Ovary (tissue), 9 donors: ENCODE results near the gene MAN1A2. TPM values are rescaled to one million over a fixed set of nuclear protein-coding genes. Genes with fewer than 3 reads are reported as not detected.

Source experiments
- DNase-seq, 5 donors: peaks; one replicate each; pipeline ENCODE4 v3.0.0-alpha.2; 2019 to 2020
- H3K27ac ChIP-seq, 2 donors: fragments of 200-600 bp; one replicate each; pipeline versions ENCODE4 v1.5.1 to v1.8.0; 2019 to 2022
- H3K27me3 ChIP-seq: fragments of 200-600 bp; one replicate; pipeline ENCODE4 v1.8.0; 2022
- H3K36me3 ChIP-seq: fragments of 200-600 bp; sonication (generic); one replicate; pipeline ENCODE4 v1.5.1; 2019
- H3K4me1 ChIP-seq: one replicate; pipeline ENCODE4 v1.8.1; 2013; ENCODE audit warnings: mild to moderate bottlenecking, moderate library complexity; ENCODE audit not compliant: insufficient read depth
- H3K4me3 ChIP-seq: fragments of 200-600 bp; sonication (generic); one replicate; pipeline ENCODE4 v1.5.1; 2017
- H3K9me3 ChIP-seq, 2 donors: fragments of 200-600 bp in 1 of 2; sonication (generic) in 1 of 2; one replicate each; pipeline versions ENCODE4 v1.5.1 to v1.8.1; 2013 to 2019; ENCODE audit warnings: mild to moderate bottlenecking in 1 of 2, moderate library complexity in 1 of 2
- EP300 ChIP-seq: sonication (generic); formaldehyde crosslinking; IDR thresholded peaks from one replicate; pipeline ENCODE4 v1.6.1; 2017; ENCODE audit warnings: antibody characterized with exemption
- POLR2A ChIP-seq: fragments of 450-650 bp; IDR thresholded peaks from one replicate; pipeline ENCODE4 v1.6.1; 2017; ENCODE audit warnings: antibody characterized with exemption, mild to moderate bottlenecking, moderate library complexity
- WGBS, 3 donors: extraction: QIAGEN DNeasy Blood & Tissue Kit in 1 of 3; methylation state at CpG; one replicate each; pipeline versions ENCODE4 v1.1.5 to v1.1.7; 2013 to 2017; 5-methylcytosine and 5-hydroxymethylcytosine counted together
- intact Hi-C, 4 donors: fragments of 100-400 bp; cut with DNase I; formaldehyde crosslinking; loops; one replicate each; pipeline versions ENCODE4 v1.11.0 to v1.15.1; 2022 to 2023
- polyA plus RNA-seq, 2 donors: library from polyadenylated mRNA; stranded (reverse); fragments of 200-250 nt in 1 of 2; fragments of 350-450 nt in 1 of 2; fragmentation: Illumina TruSeq in 1 of 2; extraction: RNeasy Lipid Tissue Mini Kit (QIAGEN cat#74804) in 1 of 2; gene quantifications; one replicate each; pipeline ENCODE4 v1.2.3, GENCODE V29; 2013 to 2014
- total RNA-seq, 7 donors: library from RNA; depleted of rRNA in 2 of 7; stranded (reverse); fragments of >200 nt in 2 of 7; fragmentation: NEBNext Ultra II Directional in 3 of 7; extraction: Animal tissue kit (Norgen Biotek cat#: 25700) in 3 of 7; gene quantifications; one replicate each; pipeline versions ENCODE4 v1.1.0 to v1.2.4, GENCODE V29; 2016 to 2023
- TF ChIP-seq, protein P1 (sequence below), 3 donors: fragments of 450-650 bp in 2 of 3; fragments of 200-600 bp in 1 of 3; IDR thresholded peaks; one replicate each; pipeline versions ENCODE4 v1.5.1 to v1.8.0; 2016 to 2022; ENCODE audit warnings: antibody characterized with exemption in 3 of 3, mild to moderate bottlenecking in 1 of 3
- donor health status: DM: no; HTN: no; CAD: no; lungs with moderate emphysema.
- donor health status: DM: no; HTN: no; CAD: no.
- donor health status: Bipolar disorder and iron deficiency.
- donor health status: DM: yes; HTN: yes; CAD: no.
- donor health status: DM: no; HTN: no; CAD: no.
- donor health status: DM: yes; HTN: yes; CAD: no.

Gene MAN1A2
- total and polyA plus RNA-seq, 9 donors: 9.3 to 59.9 (median 44.8) TPM

DNA sequence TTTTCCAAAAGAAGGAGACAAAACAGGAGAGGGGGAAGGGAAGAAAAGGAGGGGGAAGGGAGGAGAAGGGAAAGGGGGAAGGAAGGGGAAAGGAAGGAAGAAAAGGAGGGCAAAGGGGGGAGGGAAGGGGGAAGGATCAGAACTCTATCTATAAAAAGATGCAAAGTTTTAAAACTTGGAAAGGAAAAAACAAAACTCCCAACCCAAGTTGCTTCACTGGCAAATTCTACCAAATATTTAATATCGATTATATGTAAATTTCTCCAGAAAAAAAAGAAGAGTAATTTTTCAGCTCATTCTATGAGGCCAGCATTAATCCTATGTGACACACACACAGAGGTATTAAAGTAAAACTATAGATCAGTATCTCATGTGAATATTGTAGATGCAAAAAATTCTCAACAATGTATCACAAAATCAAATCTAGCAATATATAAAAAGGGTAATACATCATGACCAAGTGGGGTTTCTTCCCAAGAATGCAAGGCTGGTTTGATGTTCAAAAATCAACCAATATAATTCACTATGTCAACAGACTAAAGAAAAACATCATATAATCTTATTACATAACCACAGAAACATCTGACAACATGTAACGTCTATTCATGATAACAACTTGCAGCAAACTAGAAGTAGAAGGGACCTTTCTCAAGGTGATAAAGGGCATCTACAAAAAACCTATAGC lies 57.9 kb downstream of the MAN1A2 start:
- intact Hi-C loops: no loop called here
- Histone ChIP-seq H3K4me3 (no peak overlapping the region), H3K36me3 (no peaks in the 10 kb centered on the region), H3K9me3 (peaks cover 0 to 7% of the 10 kb centered on the region in 2 donors), H3K27ac (no peak overlapping the region), H3K4me1 (no peaks in the 10 kb centered on the region), H3K27me3 (no peaks in the 10 kb centered on the region)
- TF ChIP-seq EP300 (no peak), POLR2A (no peak)
- TF ChIP-seq, protein P1, sequence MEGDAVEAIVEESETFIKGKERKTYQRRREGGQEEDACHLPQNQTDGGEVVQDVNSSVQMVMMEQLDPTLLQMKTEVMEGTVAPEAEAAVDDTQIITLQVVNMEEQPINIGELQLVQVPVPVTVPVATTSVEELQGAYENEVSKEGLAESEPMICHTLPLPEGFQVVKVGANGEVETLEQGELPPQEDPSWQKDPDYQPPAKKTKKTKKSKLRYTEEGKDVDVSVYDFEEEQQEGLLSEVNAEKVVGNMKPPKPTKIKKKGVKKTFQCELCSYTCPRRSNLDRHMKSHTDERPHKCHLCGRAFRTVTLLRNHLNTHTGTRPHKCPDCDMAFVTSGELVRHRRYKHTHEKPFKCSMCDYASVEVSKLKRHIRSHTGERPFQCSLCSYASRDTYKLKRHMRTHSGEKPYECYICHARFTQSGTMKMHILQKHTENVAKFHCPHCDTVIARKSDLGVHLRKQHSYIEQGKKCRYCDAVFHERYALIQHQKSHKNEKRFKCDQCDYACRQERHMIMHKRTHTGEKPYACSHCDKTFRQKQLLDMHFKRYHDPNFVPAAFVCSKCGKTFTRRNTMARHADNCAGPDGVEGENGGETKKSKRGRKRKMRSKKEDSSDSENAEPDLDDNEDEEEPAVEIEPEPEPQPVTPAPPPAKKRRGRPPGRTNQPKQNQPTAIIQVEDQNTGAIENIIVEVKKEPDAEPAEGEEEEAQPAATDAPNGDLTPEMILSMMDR (IDR thresholded peaks at IDR 0.05): no peak
- 97 to 98% (median 97%) methylated on average over 2 of the region's 2 CpGs for WGBS, 3 donors
- DNase-seq: no peak

DNA sequence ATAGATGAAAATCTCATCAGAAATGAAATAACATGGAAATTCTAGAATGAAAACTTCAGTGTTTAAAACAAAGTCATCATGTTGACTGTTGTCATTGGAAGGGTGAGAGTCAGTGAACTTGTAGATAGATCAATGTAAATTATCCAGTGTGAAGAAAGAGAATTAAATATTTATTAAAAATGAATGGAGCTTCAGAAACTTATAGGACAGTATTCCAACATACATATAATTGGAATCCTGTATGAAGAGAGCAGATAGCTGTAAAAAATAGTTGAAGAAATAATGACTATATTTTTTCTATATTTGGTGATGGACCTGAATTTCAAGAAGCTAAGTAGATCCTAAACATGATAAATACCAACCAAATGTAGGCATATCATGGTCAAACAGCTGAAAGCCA lies 60.0 kb downstream of the MAN1A2 start:
- Histone ChIP-seq H3K4me3 (no peak overlapping the region), H3K4me1 (no peaks in the 10 kb centered on the region), H3K36me3 (no peaks in the 10 kb centered on the region), H3K9me3 (peaks cover 0 to 7% of the 10 kb centered on the region in 2 donors), H3K27me3 (no peaks in the 10 kb centered on the region), H3K27ac (no peak overlapping the region)
- DNase-seq: no peak
- no peak for TF ChIP-seq POLR2A
- TF ChIP-seq, protein P1 (IDR thresholded peaks at IDR 0.05): no peak
- no peak for TF ChIP-seq EP300
- intact Hi-C loops: no loop called here

DNA sequence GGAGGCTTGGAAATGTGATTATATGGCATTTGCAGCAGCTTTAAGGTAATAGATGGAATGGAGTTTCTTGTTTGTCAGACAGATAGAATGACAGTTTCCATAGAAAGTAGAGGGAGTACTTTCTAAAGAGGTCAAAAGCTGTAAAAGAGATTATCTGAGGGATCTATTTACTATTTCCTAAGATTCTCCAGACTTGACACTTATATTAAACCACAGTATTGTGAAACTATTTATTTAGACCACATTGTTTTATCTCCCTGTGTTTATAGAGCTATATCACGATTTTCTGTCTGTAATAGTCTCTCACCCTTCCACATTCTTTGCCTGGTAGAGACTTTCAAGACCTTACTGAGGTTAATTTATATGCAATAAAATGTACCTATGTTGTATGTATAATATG lies 66.7 kb downstream of the MAN1A2 start:
- DNase-seq: no peak
- intact Hi-C loops: no loop called here
- H3K27ac ChIP-seq: no peak overlapping the region
- H3K4me3 ChIP-seq: no peak overlapping the region
- 67 to 81% (median 71%) methylated on average over 1 of the region's 1 CpG for WGBS, 3 donors
- no peak for TF ChIP-seq EP300
- no peak for TF ChIP-seq POLR2A
- TF ChIP-seq, protein P1 (IDR thresholded peaks at IDR 0.05): no peak
- H3K27me3 ChIP-seq: no peaks in the 10 kb centered on the region
- no peaks in the 10 kb centered on the region for H3K4me1 ChIP-seq
- H3K36me3 ChIP-seq: no peaks in the 10 kb centered on the region
- H3K9me3 ChIP-seq: no peaks in the 10 kb centered on the region

DNA sequence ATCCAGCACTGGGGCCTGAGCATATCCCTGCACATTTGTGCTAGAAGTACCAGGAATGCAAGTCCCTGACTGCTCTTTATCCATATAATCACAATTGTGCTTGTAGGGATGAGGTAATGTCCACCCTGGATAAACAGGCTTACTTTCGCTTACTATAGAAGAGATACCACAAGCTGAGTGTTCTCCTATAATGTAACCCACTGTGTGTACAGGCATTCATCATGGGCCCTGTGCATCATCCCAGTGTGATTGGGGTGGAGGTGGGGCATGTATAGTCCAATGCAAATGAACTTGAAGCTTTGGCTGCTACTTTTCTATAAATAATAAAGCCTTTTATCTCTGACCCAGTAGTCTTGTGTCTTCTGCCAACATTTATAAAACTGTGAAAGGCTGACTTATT lies 69.3 kb downstream of the MAN1A2 start:
- intact Hi-C loops: no loop called here
- TF ChIP-seq, protein P1 (IDR thresholded peaks at IDR 0.05): no peak
- no peak for TF ChIP-seq POLR2A
- no peak for TF ChIP-seq EP300
- H3K27me3 ChIP-seq: no peaks in the 10 kb centered on the region

More for the DNA sequence above, 69.3 kb downstream of the MAN1A2 start:
- H3K9me3 ChIP-seq: no peaks in the 10 kb centered on the region
- no peak for DNase-seq
- H3K4me3 ChIP-seq: no peak overlapping the region
- H3K4me1 ChIP-seq: no peaks in the 10 kb centered on the region
- no peaks in the 10 kb centered on the region for H3K36me3 ChIP-seq
- 95 to 100% (median 98%) methylated on average over 1 of the region's 1 CpG for WGBS, 3 donors
- H3K27ac ChIP-seq: no peak overlapping the region
